GM18873 (cell line): ENCODE measurements around the gene DENND4A.

ENCODE experiments used
- ATAC-seq: cut with Tn5 transposase; IDR thresholded peaks from one replicate; pipeline ENCODE4 v1.9.1; 2021; ENCODE audit warnings: mild to moderate bottlenecking, moderate library complexity, moderate number of reproducible peaks; ENCODE audit not compliant: unreplicated experiment, low FRiP score

DENND4A gene

DNA sequence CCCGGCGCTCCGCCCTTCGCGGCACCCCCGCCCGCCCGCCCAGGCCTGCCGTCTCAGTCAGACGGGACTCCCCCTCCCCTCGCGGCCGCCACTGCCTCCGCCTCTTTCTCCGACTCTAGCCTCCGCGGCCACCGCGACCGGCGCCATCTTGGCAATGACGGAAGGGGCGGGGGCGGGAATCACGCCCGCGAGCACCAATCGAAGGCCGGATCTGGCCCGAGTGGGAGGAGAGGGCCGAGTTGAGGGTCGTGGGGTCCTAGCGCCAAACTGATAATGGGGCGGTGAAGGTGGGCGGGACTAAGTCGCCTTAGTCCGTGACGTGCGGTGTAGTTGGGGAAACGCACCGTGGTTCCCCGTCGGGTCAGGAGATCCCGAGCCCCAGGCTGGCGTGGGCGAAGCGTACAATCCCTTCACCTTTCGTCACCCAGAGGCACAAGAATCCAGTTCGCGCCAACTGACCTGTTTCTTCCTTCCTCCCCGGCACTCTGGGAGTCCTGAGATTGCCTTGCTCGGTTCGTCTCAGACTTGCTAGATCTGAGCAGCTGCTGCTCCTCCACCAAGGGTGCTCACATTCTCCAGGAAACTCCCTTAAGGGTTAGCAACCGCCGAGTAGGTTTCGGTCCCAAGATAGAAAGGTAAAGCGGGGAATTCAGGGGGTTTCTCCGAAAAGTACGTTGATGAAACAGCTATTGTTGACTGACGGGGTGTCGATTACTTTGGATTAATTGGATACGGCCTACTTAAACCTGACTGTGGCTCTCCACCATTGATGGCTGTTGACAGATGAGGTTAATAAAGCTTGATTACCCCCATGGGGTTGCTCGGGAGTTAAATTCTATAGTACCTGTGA is at the start of gene DENND4A:
Gene DENND4A, minus strand, starts transcription at position 156 of the 850 bp plus-strand sequence. CDS start 35,843 bp downstream, outside the sequence.
- peak; percentile 80 for ATAC-seq

DNA sequence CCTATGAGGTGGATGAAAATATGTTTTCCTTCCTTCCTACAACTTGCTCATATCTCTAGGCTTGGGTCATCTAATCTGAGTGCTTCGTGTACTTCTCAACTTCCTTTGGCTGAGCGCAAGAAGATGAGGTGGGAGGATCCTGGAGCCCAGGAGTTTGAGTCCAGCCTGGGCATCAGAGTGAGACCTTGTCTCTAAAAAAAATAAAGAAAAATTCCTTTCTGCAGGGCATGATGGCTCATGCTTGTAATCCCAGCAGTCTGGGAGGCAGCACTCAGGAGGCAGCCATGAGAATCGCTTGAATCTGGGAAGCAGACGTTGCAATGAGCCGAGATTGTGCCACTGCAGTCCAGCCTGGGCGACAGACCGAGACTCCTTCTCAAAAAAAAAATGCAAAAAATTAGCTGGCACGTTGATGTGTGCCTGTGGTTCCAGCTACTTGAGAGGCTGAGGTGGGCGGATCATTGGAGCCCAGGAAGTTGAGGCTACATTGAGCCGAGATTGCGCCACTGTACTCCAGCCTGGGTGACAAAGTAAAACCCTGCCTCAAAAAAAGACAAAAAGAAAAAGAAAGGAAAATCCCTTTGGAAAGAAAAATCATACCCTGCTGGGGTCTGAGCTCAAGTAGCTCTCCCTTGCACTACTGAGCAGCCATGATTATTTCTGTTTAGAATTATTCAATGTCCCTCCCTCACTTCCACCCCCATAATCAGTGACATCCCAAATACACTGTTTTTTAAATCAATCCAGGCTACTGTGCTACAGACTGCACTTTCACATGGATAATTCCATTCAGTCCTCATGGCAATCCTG is 49.2 kb upstream of the DENND4A start:
- ATAC-seq = no peak

DNA sequence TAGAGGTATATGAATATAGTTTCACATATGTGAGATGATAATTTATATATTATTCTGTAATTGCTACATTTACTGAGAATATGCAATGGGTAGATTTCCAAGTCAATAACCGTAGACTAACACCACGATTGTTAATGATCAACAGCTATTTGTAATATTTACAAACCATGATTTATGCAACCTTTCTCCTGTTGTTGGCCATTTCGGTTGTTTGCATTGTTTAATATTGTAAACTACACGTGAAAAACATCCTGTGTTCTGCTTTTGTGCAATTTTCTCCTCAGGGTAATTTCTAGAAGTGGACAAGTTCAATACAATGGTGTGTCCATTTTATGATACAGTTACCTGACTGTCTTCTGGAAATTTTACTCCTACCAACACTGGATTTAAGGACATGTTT is 47.9 kb upstream of the DENND4A start:
- ATAC-seq = no peak

DNA sequence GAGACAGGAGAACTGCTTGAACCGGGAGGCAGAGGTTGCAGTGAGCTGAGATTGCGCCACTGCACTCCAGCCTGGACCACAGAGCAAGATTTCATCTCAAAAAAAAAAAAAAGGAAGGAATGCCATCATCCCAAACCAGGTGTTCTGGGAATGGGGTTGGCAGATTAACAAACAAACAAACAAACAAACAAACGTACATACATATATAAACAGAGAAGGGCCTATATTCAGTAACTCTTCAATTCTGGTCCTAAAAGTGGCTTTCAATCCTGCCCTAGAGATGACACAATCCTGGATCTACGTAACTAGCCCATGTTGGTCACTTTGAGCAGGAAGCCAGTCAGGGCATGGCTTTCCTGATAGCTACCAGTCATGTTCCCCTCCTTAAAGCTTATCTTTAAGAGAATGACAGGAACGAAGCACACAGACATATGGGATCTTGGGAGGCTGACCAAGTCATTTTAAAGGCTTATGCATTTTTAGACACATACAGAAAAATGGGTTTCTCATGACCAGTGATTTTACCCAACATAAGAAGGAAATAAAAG is 47.3 kb upstream of the DENND4A start:
- ATAC-seq = no peak

DNA sequence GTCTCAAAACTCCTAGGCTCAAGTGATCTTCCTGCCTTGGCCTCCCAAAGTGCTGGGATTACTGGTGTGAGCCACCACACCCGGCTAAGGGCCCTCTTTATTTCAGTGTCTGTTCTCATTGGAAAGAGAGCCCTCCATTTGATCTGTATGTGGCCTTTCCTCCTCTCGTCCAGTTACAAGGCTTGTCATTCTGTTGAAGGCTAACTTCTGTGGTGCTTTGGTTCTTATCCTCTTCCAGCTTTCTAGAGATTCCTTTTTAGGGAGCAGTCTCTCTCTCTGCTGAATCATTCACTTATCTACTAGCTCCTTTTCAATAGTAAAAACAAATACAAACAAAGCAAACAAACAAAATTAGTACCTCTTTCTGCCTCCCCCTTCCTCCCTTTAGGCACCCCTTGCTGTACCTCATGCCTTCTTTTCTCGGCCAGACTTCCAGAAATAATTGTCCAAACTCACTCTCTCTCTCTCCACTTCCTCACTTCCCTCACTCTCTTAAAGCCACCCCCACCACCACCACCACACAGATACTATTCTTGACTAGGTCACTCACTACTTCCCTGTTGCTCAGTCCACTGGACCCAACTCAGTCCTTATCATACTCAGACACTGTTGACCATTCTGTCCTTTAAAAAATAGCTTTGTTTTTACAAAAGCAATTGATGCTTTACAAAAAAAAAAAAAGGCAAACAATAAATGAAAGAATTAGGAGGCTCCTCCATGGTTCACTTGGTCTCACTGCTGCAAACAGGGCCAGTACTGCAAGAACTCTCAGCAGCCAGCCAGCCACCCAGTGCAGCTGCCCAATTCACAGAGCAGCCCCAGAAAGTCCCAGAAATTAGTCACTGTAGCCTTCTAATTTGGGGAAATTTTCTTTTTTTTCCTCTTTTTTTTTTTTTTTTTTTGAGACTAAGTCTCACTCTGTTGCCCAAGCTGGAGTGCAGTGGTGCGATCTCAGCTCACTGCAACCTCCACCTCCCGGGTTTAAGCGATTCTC is 45.5 kb upstream of the DENND4A start:
- no peak for ATAC-seq

DNA sequence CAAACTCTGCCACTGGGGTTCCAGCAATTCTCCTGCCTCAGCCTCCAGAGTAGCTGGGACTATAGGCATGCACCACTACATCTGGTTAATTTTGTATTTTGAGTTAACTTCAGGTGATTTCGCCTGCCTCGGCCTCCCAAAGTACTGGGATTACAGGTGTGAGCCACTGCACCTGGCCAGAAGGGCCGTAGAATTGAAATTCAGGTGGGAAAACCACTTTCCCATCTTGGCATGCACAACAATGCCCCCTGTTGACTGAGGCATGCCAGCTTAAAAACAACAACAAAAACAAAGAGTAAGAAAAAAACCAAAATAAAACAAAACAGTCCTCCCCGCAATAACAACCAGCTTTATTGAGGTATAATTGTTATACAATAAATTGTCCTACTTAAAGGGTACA is 44.6 kb upstream of the DENND4A start:
- no peak for ATAC-seq

DNA sequence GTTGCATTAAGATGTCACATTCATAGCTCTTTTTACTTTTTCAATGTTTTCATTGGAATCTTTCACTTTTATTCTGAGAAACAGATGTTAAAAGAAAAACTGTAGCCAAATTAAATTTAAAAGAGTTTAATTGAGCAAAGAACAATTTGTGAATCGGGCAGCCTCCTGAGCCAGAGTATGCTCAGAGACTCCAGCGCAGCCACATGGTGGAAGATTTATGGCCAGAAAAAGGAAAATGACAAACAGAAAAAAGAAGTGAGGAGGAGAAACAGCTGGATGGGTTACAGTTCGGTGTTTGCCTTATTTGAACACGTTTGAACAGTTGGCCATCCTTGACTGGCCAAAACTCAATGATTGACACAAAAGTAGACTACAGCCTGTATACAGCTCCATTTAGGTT is 43.4 kb upstream of the DENND4A start:
- no peak for ATAC-seq

DNA sequence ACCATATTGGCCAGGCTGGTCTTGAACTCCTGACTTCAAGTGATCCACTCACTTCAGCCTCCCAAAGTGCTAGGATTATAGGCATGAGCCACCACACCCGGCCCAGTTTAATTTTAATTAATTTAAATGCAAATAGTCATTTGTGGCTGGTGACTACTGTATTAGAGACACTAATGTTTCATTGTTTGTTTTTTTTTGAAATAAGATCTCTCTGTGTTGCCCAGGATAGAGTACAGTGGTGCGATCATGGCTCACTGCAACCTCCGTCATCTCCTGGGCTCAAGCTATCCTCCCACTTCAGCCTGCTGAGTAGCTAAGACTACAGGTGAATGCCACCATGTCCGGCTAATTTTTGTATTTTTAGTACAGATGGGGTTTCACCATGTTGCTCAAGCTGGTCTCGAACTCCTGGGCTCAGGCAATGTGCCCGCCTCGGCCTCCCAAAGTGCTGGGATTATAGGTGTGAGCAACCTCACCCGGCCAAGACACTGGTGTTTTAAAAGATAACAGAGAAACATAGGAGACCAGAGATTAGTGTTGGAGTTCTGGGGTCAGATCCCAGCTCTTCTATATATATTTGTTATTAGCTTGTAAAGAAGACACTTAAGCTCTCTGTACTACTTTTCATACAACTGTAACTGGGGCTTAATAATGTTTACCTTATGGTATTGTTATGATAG is 42.6 kb upstream of the DENND4A start:
- ATAC-seq = no peak

DNA sequence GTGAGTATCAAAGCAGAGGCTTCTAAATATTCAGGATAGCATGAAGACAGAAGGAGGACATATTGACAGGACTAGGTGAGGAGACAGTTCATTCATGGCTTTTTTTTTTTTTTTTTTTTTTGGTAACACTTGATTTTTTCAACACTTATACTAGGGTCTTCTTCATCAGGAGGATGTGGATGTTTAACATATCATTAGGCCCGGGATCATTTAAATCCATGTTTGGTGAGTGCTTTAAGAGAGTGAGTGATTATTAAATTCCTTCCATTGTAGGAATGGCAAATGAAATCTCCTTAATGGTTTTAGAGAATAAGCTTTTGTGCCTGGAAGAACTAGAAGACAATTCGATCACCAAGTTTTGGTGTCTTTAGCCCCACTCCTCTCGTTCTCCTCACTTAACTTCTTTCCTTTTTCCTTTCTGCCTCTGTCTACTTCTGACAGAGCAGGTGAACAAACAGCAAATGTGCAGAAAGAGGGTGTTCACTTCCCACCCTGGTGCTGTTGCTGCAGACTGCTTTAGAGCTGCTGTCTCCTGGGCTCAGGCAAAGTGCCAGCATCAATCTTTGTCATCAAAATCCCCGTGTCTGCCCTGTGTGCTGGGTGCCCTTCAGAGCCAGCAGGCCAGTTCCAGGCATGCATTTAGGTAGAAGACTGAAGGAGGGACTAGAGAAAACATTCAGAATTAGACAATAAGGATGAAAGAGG is 41.6 kb upstream of the DENND4A start:
- no peak for ATAC-seq

DNA sequence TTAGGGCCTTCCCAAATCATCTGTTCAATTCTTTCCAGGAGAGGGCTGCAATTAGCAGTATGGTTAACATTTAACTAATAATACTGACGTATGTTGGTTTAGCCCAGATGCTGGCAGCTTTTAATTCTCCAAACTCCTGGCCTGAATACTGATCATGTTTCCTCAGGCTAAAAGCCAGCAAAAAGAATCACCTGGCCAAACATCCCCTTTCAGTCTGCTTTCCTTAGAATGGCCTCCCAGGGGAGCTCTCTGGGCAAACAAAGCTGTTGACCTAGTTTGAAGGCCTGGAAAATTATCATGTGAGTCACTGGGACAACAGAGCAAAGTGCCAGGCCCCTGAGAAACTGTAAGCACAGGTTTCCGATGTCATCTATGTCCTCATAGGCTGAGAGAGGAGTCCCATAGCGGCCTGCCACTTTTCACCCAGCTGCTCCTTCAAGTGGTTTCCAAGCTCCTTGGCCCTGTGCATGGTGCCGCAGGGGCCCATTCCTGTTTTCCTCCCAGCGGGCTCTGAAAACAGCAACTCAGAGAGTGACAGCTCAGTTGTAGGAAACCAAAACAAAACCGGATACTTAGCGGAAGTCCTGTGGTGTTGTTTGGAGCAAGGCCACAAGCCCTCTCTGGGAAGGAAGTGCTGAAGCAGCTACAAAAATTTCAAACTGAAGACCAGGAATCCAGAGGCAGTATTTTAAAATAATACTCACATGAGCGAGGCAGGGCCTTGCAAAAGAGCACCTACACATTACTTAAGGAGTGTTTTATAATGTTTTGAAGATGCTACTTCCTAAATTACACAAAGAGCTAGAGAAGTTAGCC is 40.7 kb upstream of the DENND4A start:
- ATAC-seq = no peak

DNA sequence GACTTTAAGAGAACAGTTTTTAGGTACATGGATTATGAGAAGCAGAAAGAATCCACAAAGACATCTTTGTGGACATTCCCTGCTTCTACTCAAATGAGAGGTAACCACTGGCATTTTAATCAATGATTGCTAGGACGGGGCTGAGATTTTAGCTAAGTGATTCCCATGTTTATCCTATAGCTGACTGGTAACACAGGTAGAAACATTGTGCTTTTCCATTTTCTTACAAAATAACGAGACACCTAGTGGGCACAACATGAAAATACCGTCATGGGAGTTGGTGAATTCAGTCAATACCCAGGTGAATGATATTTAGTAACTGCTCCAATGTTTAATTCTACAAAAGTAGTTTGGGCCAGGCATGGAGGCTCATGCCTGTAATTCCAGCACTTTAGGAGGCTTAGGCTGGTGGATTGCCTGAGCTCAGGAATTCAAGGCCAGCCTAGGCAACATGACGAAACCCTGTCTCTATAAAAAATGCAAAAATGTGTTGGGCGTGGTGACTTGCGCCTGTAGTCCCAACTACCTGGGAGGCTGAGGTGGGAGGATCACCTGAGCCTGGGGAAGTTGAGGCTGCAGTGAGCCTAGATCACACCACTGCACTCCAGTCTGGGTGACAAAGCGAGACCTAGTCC is 37.2 kb upstream of the DENND4A start:
- ATAC-seq = no peak

DNA sequence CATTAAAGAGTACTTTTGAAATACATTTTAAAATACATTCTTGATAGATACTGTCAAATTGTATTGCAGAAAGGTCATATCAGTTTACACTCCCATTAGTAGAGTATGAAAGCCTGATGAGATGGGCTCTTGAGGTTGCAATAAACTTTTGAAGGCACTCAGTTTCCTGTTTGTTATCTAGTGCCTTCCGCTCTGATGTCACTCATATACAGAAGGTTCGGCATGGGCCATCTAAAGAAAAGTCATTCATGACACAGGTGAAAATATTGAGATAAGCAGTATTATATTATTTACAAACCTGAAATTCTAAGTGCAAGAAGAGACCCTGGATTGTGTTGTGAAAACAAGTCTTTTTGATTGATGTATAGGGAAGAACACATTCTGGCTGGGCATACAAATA is 36.5 kb upstream of the DENND4A start:
- ATAC-seq = no peak

DNA sequence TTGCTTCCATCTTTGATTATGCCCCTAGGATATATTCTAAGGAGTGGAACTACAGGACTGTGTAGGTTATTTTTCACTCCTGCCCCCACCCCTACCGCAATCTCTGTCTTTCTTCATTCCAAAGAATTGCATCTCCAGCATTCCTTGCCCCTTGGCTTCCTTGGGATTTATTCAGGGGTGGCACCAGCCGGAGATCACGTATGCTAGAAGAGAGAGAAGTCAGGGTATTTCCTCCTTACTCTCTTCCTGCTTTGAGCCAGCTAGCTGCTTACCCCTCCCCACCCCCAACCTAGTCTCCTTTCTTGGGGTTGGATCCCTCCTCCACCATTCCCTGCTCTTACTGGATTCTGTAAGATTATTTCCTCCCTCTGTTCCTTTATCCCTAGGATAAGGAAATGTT is 35.0 kb upstream of the DENND4A start:
- no peak for ATAC-seq

DNA sequence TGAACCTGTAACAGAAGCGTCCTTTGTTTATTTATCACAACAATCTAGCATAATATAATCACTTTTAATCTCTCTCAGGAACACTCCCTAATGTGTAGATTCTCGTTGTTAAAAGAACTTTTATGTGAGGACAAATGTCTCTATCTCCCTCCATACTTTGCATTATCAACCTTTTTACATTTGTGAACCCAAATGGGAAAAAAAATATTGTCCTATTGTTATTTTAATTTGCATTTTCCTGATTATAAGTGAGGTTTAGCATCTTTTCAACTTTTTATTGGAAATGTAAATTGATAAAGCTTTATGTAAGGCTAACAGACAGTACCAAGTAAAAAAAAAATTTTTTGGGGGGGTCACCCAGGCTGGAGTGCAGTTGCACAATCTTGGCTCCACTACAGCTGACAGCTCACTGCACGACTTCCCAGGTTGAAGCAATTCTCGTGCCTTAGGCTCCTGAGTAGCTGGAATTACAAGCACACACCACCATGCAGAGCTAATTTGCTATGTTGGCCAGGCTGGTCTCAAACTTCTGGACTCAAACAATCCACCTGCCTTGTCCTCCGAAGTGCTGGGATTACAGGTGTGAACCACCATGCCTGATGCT is 33.0 kb upstream of the DENND4A start:
- no peak for ATAC-seq

DNA sequence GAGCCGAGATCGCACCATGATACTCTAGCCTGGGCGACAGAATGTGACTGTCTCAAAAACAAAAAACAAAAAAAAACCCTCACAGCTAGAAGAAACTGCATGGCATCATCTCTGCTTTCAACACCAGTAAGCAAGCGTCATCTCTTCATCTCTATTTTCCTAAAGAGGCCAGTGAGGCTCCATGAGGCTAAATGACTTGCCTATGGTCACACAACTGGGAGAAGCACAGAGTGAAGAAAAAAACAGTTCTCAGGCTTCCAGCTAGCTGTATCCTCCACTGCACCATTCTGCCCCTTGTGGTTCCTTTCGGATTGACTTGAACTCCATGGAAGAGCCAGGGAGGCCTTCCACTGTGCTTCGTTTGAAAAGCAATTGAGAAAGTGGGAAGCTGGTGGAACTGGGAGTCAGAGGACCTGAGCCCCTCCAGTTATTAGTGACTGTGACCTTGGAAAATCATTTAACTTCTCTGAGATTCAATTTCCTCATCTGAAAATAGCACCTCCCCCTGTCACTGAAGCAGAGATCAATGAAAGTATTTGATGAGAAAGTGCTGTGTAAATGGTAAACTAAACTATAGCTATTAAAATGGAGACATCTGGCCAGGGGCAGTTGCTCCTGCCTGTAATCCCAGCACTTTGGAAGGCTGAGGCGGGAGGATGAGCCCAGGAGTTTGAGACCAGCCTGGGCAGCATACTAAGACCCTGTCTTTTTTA is 32.1 kb upstream of the DENND4A start:
- no peak for ATAC-seq

DNA sequence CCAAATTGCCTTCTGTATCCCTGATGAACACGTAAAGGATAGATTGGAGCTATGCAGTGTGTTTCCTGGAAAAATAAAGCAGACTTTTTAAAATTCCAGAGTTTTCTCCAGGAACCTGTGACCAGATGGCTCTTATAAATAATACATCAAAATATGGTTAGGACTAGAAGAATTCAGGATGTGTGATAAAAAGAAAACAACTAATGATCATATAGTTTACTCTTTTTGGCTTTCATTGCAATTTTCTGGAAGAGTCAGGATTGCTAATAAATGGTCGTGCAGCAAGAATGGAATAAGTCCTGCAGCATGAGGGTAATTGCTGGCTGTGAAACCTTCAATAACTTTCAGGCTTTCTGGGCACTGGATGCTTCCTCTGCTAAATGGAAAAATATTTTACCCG is 30.2 kb upstream of the DENND4A start:
- ATAC-seq = no peak

DNA sequence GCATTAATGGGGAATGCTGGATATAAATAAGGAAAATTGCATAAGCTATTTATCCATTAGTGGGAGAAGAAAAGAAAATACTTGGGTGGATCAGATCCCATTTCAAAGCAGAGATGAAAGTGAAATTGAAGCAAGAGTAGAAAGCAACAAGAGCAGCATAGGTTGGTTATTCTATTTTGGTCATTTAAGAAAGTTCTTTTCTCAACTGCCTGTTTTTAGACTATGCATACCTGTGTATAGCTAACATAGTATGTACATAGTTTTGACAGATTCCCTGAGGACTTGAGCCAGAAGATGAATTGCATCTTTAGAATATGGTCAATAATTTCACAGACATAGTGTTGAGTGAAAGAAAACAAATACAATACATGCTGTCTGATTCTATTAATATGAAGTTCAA is 29.0 kb upstream of the DENND4A start:
- no peak for ATAC-seq
